Smooth muscle cell (in vitro differentiated cells): Measurements from ENCODE around the gene SYNPO2. TPM values are rescaled to one million over a fixed set of nuclear protein-coding genes. Genes with fewer than 3 reads are reported as not detected.

Source experiments
- DNase-seq: peaks from one replicate; lab custom pipeline; 2025; ENCODE audit not compliant: unreplicated experiment; lab: John Stamatoyannopoulos, UW
- H2AFZ ChIP-seq: fragments of 200-600 bp; sonication (generic); 2 replicates; pipeline ENCODE4 v1.6.0; 2016; ENCODE audit warnings: antibody characterized with exemption, low read depth, mild to moderate bottlenecking
- H3F3A ChIP-seq: fragments of 200-600 bp; sonication (generic); 2 replicates; pipeline ENCODE4 v1.6.0; 2017; ENCODE audit warnings: antibody characterized with exemption, low read depth
- H3K27ac ChIP-seq: fragments of 200-600 bp; sonication (generic); 2 replicates; pipeline ENCODE4 v1.5.1; 2016; ENCODE audit warnings: low read depth, mild to moderate bottlenecking
- H3K27me3 ChIP-seq: fragments of 200-600 bp; sonication (generic); 2 replicates; pipeline ENCODE4 v1.6.1; 2016; ENCODE audit warnings: low read depth, mild to moderate bottlenecking
- H3K36me3 ChIP-seq: fragments of 200-600 bp; sonication (generic); 2 replicates; pipeline ENCODE4 v1.5.1; 2016; ENCODE audit warnings: low read depth
- H3K4me1 ChIP-seq: fragments of 200-600 bp; sonication (generic); 2 replicates; pipeline ENCODE4 v1.5.1; 2016; ENCODE audit warnings: low read depth
- H3K4me2 ChIP-seq: fragments of 200-600 bp; sonication (generic); 2 replicates; pipeline ENCODE4 v1.6.0; 2016; ENCODE audit warnings: mild to moderate bottlenecking
- H3K4me3 ChIP-seq: fragments of 200-600 bp; sonication (generic); 2 replicates; pipeline ENCODE4 v1.5.1; 2016; ENCODE audit warnings: mild to moderate bottlenecking
- H3K79me2 ChIP-seq: fragments of 200-600 bp; sonication (generic); 2 replicates; pipeline ENCODE4 v1.6.0; 2016; ENCODE audit warnings: low read depth, mild to moderate bottlenecking
- H3K9ac ChIP-seq: fragments of 200-600 bp; sonication (generic); 2 replicates; pipeline ENCODE4 v1.6.0; 2016; ENCODE audit warnings: low read depth
- H3K9me3 ChIP-seq: fragments of 200-600 bp; sonication (generic); replicated peaks from 2 replicates; pipeline ENCODE4 v1.5.1; 2016; ENCODE audit warnings: low read depth
- H4K20me1 ChIP-seq: fragments of 200-600 bp; sonication (generic); 2 replicates; pipeline ENCODE4 v1.6.0; 2016; ENCODE audit warnings: low read depth
- WGBS: methylation state at CpG from one replicate; pipeline ENCODE4 v1.1.7; 2016; ENCODE audit warnings: low lambda C conversion rate; 5-methylcytosine and 5-hydroxymethylcytosine counted together
- polyA plus RNA-seq: library from polyadenylated mRNA; unstranded; fragments of >200 nt; fragmentation: Nextera tagmentation; extraction: Ambion mirVana; gene quantifications from 2 replicates; pipeline ENCODE4 v1.2.1, GENCODE V29; 2016
- total RNA-seq: library from RNA; depleted of rRNA; stranded (reverse); fragments of >200 nt; gene quantifications from 2 replicates; pipeline ENCODE4 v1.2.3, GENCODE V29; 2014
- TF ChIP-seq, protein P1 (sequence below): fragments of 200-600 bp; sonication (generic); IDR thresholded peaks from 2 replicates; pipeline ENCODE4 v1.5.1; 2017; ENCODE audit warnings: borderline replicate concordance, mild to moderate bottlenecking, antibody characterized with exemption; ENCODE audit not compliant: insufficient read depth, poor library complexity, severe bottlenecking

The SYNPO2 gene
- total and polyA plus RNA-seq, 2 experiments from 2014 or later: 0.08 to 4.5 TPM

- no peak overlapping the region for H3K4me2 ChIP-seq
- no peaks in the 10 kb centered on the region for H3K27me3 ChIP-seq
- H3K9ac ChIP-seq: no peak overlapping the region
- no peaks in the 10 kb centered on the region for H4K20me1 ChIP-seq
- H3K79me2 ChIP-seq: no peaks in the 10 kb centered on the region
- no peaks in the 10 kb centered on the region for H3K4me1 ChIP-seq
- no peaks in the 10 kb centered on the region for H3K9me3 ChIP-seq
- WGBS: 90% methylated on average over 1 of the region's 1 CpG
- TF ChIP-seq, protein P1, sequence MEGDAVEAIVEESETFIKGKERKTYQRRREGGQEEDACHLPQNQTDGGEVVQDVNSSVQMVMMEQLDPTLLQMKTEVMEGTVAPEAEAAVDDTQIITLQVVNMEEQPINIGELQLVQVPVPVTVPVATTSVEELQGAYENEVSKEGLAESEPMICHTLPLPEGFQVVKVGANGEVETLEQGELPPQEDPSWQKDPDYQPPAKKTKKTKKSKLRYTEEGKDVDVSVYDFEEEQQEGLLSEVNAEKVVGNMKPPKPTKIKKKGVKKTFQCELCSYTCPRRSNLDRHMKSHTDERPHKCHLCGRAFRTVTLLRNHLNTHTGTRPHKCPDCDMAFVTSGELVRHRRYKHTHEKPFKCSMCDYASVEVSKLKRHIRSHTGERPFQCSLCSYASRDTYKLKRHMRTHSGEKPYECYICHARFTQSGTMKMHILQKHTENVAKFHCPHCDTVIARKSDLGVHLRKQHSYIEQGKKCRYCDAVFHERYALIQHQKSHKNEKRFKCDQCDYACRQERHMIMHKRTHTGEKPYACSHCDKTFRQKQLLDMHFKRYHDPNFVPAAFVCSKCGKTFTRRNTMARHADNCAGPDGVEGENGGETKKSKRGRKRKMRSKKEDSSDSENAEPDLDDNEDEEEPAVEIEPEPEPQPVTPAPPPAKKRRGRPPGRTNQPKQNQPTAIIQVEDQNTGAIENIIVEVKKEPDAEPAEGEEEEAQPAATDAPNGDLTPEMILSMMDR: no peak
- no peak overlapping the region for H3K4me3 ChIP-seq
- no peak overlapping the region for H2AFZ ChIP-seq
- no peaks in the 10 kb centered on the region for H3F3A ChIP-seq
- no peaks in the 10 kb centered on the region for H3K36me3 ChIP-seq
- no peak for DNase-seq
- no peak overlapping the region for H3K27ac ChIP-seq
These were observed 95.2 kb downstream of the SYNPO2 start for GRCh38 chr4:118983831-118984230.

- H3K27ac ChIP-seq: no peak overlapping the region
- H3K4me3 ChIP-seq: no peak overlapping the region
- no peak overlapping the region for H2AFZ ChIP-seq
- H3K4me2 ChIP-seq: no peak overlapping the region
- H4K20me1 ChIP-seq: no peaks in the 10 kb centered on the region
- H3F3A ChIP-seq: no peaks in the 10 kb centered on the region
- TF ChIP-seq, protein P1: no peak
- 97% methylated on average over 5 of the region's 5 CpGs for WGBS
- no peaks in the 10 kb centered on the region for H3K79me2 ChIP-seq
- DNase-seq: no peak
- no peaks in the 10 kb centered on the region for H3K9me3 ChIP-seq
- no peaks in the 10 kb centered on the region for H3K27me3 ChIP-seq
- H3K9ac ChIP-seq: no peak overlapping the region
- H3K36me3 ChIP-seq: no peaks in the 10 kb centered on the region
- no peaks in the 10 kb centered on the region for H3K4me1 ChIP-seq
These were observed 96.7 kb downstream of the SYNPO2 start for GRCh38 chr4:118985170-118986000.

DNA sequence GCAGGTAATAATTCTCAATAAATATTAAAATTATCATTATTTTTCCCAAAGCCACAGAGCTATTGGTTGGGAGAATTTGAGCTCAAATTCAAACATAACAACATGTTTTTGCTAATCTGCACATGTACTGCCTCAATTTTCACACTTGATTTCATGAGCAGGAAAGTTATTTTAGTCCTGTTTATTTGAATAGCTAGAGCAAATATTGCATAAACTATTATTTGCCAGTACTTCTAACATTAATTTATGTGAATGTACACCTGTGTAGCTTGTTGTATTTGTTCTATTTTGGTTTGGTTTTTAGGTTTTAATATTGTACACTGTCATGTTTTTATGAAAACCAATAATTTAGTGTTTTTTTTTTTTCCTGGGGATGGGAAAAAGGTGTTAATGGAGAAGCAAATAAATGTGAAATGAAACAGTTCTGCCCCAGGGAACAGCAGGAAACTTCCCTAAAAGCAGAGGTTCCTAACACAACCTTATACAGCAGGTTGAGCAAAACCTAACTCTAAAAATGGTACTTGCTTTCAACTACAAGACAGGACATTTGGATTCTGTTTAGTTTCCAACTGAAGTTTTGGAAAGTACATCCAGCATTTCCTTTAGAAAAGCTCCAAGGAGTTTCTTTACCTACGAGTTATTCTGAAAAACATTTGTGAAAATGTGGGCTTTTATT is 99.4 kb downstream of the SYNPO2 start:
- TF ChIP-seq, protein P1: no peak
- Histone ChIP-seq H3K4me2 (no peak overlapping the region), H3K4me1 (no peaks in the 10 kb centered on the region), H3K36me3 (no peaks in the 10 kb centered on the region), H4K20me1 (no peaks in the 10 kb centered on the region), H3K27ac (peak overlapping the region; percentile 88), H3K79me2 (no peaks in the 10 kb centered on the region), H3K9ac (no peak overlapping the region), H3K9me3 (no peaks in the 10 kb centered on the region), H3K4me3 (no peak overlapping the region), H3F3A (no peaks in the 10 kb centered on the region), H3K27me3 (no peaks in the 10 kb centered on the region), H2AFZ (no peak overlapping the region)
- DNase-seq: no peak
- WGBS: 95% methylated on average over 1 of the region's 1 CpG
